ENCODE measurements around the gene GALNT14. TPM values are rescaled to one million over a fixed set of nuclear protein-coding genes. Genes with fewer than 3 reads are reported as not detected.

The GALNT14 gene
- total and polyA plus RNA-seq, 4 experiments from 2014 or later: 0.32 TPM; not detected in 3

DNA sequence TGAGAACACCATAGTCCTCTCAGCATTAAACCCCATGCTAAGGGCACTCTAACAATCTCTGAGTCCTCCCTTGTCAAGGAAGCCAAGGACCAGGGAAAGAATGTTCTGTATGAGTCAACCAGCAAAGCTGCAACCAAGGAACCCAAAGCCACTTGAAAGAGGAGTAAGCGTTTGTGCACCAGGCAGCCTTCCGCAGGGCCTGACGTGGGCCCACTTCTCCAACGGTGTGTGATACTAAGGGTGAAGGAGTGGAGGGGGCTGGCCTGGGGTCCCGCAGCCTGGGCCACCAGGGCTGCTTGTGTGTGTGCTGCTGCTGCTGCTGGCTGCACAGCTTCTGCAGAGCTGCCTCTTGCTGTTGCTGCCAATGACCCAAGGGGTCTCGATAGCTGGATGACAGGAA, 30.1 kb upstream of the GALNT14 start:
- Mint-ChIP-seq H3K4me3 (no peak overlapping the region), H3K27me3 (peaks cover 0 to 3% of the 10 kb centered on the region in 2 donors), H3K36me3 (no peaks in the 10 kb centered on the region), H3K4me1 (peaks cover 0 to 5% (median 2%) of the 10 kb centered on the region in 4 donors), H3K27ac (no peak overlapping the region), H3K9me3 (no peaks in the 10 kb centered on the region)
- Histone ChIP-seq H3K4me3 (ENCODE audit: low read length in 2 of 2) (no peak overlapping the region), H3K27ac (ENCODE audit: low read depth, low read length) (no peak overlapping the region), H3K9me3 (ENCODE audit: control insufficient read depth in 1 of 2, low read length in 2 of 2) (no peaks in the 10 kb centered on the region), H3K4me1 (ENCODE audit: insufficient read depth, low read length) (no peaks in the 10 kb centered on the region), H3K36me3 (ENCODE audit: insufficient read depth, low read length) (no peaks in the 10 kb centered on the region), H3K27me3 (ENCODE audit: insufficient read depth, low read length) (no peaks in the 10 kb centered on the region)
- ChIA-PET POLR2A (ENCODE audit: partially characterized antibody) (no interaction called here), CTCF (ENCODE audit: partially characterized antibody) (interaction anchor here (0.8 to 4.5 kb wide), 8 partner anchors 10 to 455 kb away, joined by 3 to 80 read pairs (median 3); no protein-coding TSS in a partner anchor)
- intact Hi-C loops (cut with micrococcal nuclease): no loop called here
- DNase-seq: no peak

DNA sequence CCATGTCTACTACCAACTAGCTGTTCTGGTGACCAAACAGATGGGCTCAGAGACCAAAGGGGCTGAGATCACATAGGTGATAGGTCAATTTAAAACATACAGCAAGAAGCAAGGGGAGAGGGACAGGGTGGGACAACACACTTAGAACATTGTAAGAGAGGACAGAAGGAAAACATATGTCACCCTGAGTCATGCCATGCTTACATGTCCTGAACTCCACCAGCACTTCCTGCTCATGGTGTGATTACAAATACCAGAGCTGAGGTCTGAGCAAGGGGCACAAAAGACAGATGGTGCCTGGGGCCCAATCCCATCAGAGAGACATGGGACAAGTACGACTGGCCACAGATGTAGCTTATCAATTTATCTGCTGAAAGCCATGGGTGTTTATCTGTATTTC, 28.7 kb upstream of the GALNT14 start:
- Histone ChIP-seq H3K4me3 (ENCODE audit: low read length in 2 of 2) (no peak overlapping the region), H3K27me3 (ENCODE audit: insufficient read depth, low read length) (no peaks in the 10 kb centered on the region), H3K9me3 (ENCODE audit: control insufficient read depth in 1 of 2, low read length in 2 of 2) (no peaks in the 10 kb centered on the region), H3K4me1 (ENCODE audit: insufficient read depth, low read length) (no peaks in the 10 kb centered on the region), H3K36me3 (ENCODE audit: insufficient read depth, low read length) (no peaks in the 10 kb centered on the region), H3K27ac (ENCODE audit: low read depth, low read length) (no peak overlapping the region)
- peaks cover 0 to 5% (median 2%) of the 10 kb centered on the region in 4 donors for H3K4me1 Mint-ChIP-seq
- H3K27me3 Mint-ChIP-seq: peaks cover 0 to 3% of the 10 kb centered on the region in 2 donors
- intact Hi-C loops (cut with micrococcal nuclease): no loop called here
- DNase-seq: no peak
- POLR2A ChIA-PET (ENCODE audit: partially characterized antibody): no interaction called here
- H3K9me3 Mint-ChIP-seq: no peaks in the 10 kb centered on the region
- no peak overlapping the region for H3K4me3 Mint-ChIP-seq
- no peak overlapping the region for H3K27ac Mint-ChIP-seq
- CTCF ChIA-PET (ENCODE audit: partially characterized antibody): interaction anchor here (0.9 to 3.3 kb wide), 5 partner anchors 16 to 1002 kb away, joined by 3 to 12 read pairs (median 8); no protein-coding TSS in a partner anchor
- H3K36me3 Mint-ChIP-seq: no peaks in the 10 kb centered on the region

DNA sequence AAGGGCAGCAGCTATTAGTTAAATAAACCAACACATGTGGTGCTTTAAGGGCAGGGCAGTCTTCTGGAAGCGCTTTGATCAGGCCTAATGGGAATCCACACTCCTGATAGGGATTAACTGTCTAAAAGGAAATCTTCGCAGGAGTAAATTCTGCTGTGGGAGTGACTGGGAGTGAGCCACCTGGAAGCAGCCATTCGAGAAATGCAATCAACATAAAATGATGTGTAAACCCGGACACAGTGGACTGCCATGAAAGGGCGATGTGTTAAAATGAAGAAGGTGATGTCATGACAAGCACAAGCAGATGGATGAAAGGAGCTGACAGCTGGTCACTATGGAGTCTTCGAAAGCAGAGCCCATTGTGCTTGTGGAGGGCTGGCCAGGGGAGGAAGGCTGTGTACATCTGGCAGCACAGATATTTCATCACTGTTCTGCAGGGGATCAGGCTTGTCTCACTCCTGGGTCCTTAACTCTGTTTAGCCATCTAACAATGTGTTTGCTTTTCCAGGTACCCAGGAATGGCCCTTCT, 24.8 kb upstream of the GALNT14 start:
- Mint-ChIP-seq H3K4me3 (no peak overlapping the region), H3K36me3 (no peaks in the 10 kb centered on the region), H3K4me1 (peaks cover 0 to 5% (median 2%) of the 10 kb centered on the region in 4 donors), H3K27me3 (peaks cover 0 to 3% of the 10 kb centered on the region in 2 donors), H3K9me3 (no peaks in the 10 kb centered on the region), H3K27ac (no peak overlapping the region)
- intact Hi-C loops (cut with micrococcal nuclease): no loop called here
- H3K9me3 ChIP-seq (ENCODE audit: control insufficient read depth in 1 of 2, low read length in 2 of 2): no peaks in the 10 kb centered on the region
- no peaks in the 10 kb centered on the region for H3K27me3 ChIP-seq (ENCODE audit: insufficient read depth, low read length)
- no peak for DNase-seq
- no peaks in the 10 kb centered on the region for H3K4me1 ChIP-seq (ENCODE audit: insufficient read depth, low read length)
- no peaks in the 10 kb centered on the region for H3K36me3 ChIP-seq (ENCODE audit: insufficient read depth, low read length)
- H3K4me3 ChIP-seq (ENCODE audit: low read length in 2 of 2): no peak overlapping the region
- CTCF ChIA-PET (ENCODE audit: partially characterized antibody): interaction anchor here (0.9 to 1.4 kb wide), 3 partner anchors 12 to 171 kb away, joined by 3 read pairs; no protein-coding TSS in a partner anchor
- H3K27ac ChIP-seq (ENCODE audit: low read depth, low read length): no peak overlapping the region
- POLR2A ChIA-PET (ENCODE audit: partially characterized antibody): no interaction called here

DNA sequence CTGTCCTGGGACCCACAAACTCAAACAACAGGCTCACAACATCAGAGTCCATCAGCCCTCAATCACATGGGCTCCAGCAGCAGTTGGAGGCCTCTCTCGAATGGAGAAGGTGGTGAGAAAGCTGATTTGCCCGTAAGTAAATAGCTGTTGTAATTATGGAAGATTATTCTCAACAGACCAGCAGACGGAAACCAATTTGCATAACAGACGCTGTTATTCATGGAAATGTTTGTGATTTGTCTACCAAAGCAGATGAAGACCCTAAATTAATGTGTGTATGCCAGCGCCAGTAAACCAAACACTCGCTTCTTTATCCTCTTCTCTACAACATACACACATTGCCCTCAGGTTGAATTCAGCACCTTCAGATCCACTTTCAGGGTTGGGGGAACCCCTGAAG, 23.4 kb upstream of the GALNT14 start:
- no peak overlapping the region for H3K27ac Mint-ChIP-seq
- intact Hi-C loops (cut with micrococcal nuclease): no loop called here
- no peaks in the 10 kb centered on the region for H3K27me3 ChIP-seq (ENCODE audit: insufficient read depth, low read length)
- POLR2A ChIA-PET (ENCODE audit: partially characterized antibody): no interaction called here
- peaks cover 3 to 7% of the 10 kb centered on the region in 2 donors for H3K27me3 Mint-ChIP-seq
- no peak for DNase-seq
- H3K4me1 ChIP-seq (ENCODE audit: insufficient read depth, low read length): no peaks in the 10 kb centered on the region
- H3K4me1 Mint-ChIP-seq: peaks cover 0 to 5% (median 2%) of the 10 kb centered on the region in 4 donors
- H3K27ac ChIP-seq (ENCODE audit: low read depth, low read length): no peak overlapping the region
- CTCF ChIA-PET (ENCODE audit: partially characterized antibody): interaction anchor here (1.4 kb wide), 1 partner anchor 172 kb away, joined by 3 read pairs; no protein-coding TSS in a partner anchor
- H3K9me3 ChIP-seq (ENCODE audit: control insufficient read depth in 1 of 2, low read length in 2 of 2): no peaks in the 10 kb centered on the region
- no peaks in the 10 kb centered on the region for H3K36me3 Mint-ChIP-seq
- H3K9me3 Mint-ChIP-seq: no peaks in the 10 kb centered on the region
- no peak overlapping the region for H3K4me3 Mint-ChIP-seq
- H3K36me3 ChIP-seq (ENCODE audit: insufficient read depth, low read length): no peaks in the 10 kb centered on the region
- H3K4me3 ChIP-seq (ENCODE audit: low read length in 2 of 2): no peak overlapping the region

DNA sequence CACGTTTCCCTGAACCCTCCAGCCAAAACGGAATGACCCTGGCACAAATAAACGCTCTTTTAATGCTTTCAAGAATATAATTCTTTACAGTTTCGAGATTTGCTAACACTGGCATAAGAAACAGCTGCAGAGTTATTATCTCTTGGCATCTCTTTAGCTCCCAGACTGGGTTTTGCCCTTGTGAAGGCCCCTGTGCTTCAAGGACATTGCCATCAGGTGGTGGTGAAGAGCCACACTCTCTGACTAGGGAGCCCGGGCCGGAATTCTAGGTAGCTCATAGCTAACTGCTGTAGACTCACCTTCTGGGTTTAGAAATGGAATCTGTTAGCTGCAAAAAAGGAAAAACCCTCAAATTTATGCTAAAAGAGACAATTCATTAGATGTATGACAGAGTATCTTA, 13.3 kb upstream of the GALNT14 start:
- H3K36me3 Mint-ChIP-seq: no peaks in the 10 kb centered on the region

DNA sequence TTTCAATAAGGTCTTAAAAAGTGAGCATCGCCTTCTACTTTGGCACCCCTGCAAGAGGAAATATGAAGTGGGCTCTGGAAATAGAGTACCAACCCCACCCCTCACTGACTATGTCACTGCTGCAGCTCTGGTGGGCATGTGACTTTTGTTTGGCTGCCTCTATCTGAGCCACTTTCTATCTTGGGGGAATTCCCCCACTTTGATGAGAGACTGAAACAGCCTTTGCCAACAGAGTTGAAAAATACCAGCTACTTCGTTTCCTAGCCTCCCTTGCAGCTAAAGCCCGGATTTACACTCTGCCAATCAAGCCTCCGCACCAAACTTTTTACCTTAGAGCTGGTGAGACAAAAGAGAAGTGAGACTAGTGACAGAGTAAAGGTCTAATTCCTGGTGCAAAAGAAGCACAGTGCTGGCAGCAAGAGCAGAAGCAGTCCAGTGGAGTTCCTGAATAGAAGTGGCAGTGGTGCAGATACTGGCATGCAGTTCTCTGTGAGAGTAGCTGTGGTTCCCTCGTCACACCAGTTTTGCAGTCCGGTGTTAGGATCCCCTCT, 12.0 kb upstream of the GALNT14 start:
- Histone ChIP-seq H3K27me3 (ENCODE audit: insufficient read depth, low read length) (no peaks in the 10 kb centered on the region), H3K27ac (ENCODE audit: low read depth, low read length) (no peak overlapping the region), H3K9me3 (ENCODE audit: control insufficient read depth in 1 of 2, low read length in 2 of 2) (no peaks in the 10 kb centered on the region), H3K4me3 (ENCODE audit: low read length in 2 of 2) (no peak overlapping the region), H3K4me1 (ENCODE audit: insufficient read depth, low read length) (no peaks in the 10 kb centered on the region), H3K36me3 (ENCODE audit: insufficient read depth, low read length) (no peaks in the 10 kb centered on the region)
- DNase-seq: no peak
- CTCF ChIA-PET (ENCODE audit: partially characterized antibody): interaction anchor here (0.7 to 3.1 kb wide), 6 partner anchors 8 to 179 kb away, joined by 3 to 18 read pairs (median 6); no protein-coding TSS in a partner anchor
- Mint-ChIP-seq H3K4me1 (no peaks in the 10 kb centered on the region), H3K27me3 (peaks cover 8 to 11% of the 10 kb centered on the region in 2 donors), H3K27ac (no peak overlapping the region), H3K9me3 (peaks cover 0 to 3% (median 0%) of the 10 kb centered on the region in 8 donors), H3K4me3 (no peak overlapping the region), H3K36me3 (no peaks in the 10 kb centered on the region)
- intact Hi-C loops (cut with micrococcal nuclease): no loop called here
- POLR2A ChIA-PET (ENCODE audit: partially characterized antibody): interaction anchor here (0.9 kb wide), 1 partner anchor 13 kb away, joined by 3 read pairs; the partner anchor contains the start of gene GALNT14

More for the DNA sequence above, 13.3 kb upstream of the GALNT14 start:
- Mint-ChIP-seq H3K4me1 (no peaks in the 10 kb centered on the region), H3K9me3 (peaks cover 0 to 2% (median 0%) of the 10 kb centered on the region in 8 donors), H3K27me3 (peaks cover 8 to 11% of the 10 kb centered on the region in 2 donors), H3K27ac (no peak overlapping the region), H3K4me3 (no peak overlapping the region)
- H3K27me3 ChIP-seq (ENCODE audit: insufficient read depth, low read length): no peaks in the 10 kb centered on the region
- ChIA-PET CTCF (ENCODE audit: partially characterized antibody) (interaction anchor here (1.4 to 3.1 kb wide), 4 partner anchors 9 to 19 kb away, joined by 3 to 18 read pairs (median 8); no protein-coding TSS in a partner anchor), POLR2A (ENCODE audit: partially characterized antibody) (no interaction called here)
- H3K9me3 ChIP-seq (ENCODE audit: control insufficient read depth in 1 of 2, low read length in 2 of 2): no peaks in the 10 kb centered on the region
- no peak for DNase-seq
- no peak overlapping the region for H3K27ac ChIP-seq (ENCODE audit: low read depth, low read length)
- intact Hi-C loops (cut with micrococcal nuclease): no loop called here
- H3K36me3 ChIP-seq (ENCODE audit: insufficient read depth, low read length): no peaks in the 10 kb centered on the region
- H3K4me3 ChIP-seq (ENCODE audit: low read length in 2 of 2): no peak overlapping the region
- H3K4me1 ChIP-seq (ENCODE audit: insufficient read depth, low read length): no peaks in the 10 kb centered on the region

DNA sequence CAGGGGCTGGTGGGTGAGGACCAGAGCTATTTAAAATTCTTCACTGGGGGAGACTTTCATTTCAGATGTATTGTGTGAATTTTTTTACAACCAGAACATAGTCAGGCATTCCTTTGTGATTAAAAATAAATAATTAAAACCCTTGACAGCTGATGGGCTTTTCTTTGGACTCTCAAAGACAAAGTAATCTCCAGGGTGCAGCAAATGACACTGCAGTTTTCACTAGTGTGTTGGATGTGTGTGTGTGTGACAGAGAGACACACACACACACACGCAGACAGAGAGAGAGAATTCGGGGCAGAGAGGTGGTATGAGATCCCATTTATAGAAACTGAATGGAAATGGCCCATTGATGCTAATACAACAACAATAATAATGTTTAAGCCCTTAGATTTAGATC, 10.3 kb upstream of the GALNT14 start:
- DNase-seq: no peak
- no peaks in the 10 kb centered on the region for H3K4me1 ChIP-seq (ENCODE audit: insufficient read depth, low read length)
- no peak overlapping the region for H3K4me3 ChIP-seq (ENCODE audit: low read length in 2 of 2)
- H3K27ac Mint-ChIP-seq: no peak overlapping the region
- H3K4me3 Mint-ChIP-seq: no peak overlapping the region
- no peaks in the 10 kb centered on the region for H3K9me3 ChIP-seq (ENCODE audit: control insufficient read depth in 1 of 2, low read length in 2 of 2)
- POLR2A ChIA-PET (ENCODE audit: partially characterized antibody): no interaction called here
- no peak overlapping the region for H3K27ac ChIP-seq (ENCODE audit: low read depth, low read length)
- no peaks in the 10 kb centered on the region for H3K4me1 Mint-ChIP-seq
- H3K27me3 ChIP-seq (ENCODE audit: insufficient read depth, low read length): no peaks in the 10 kb centered on the region
- peaks cover 0 to 3% (median 0%) of the 10 kb centered on the region in 8 donors for H3K9me3 Mint-ChIP-seq
- CTCF ChIA-PET (ENCODE audit: partially characterized antibody): no interaction called here
- intact Hi-C loops (cut with micrococcal nuclease): no loop called here
- H3K27me3 Mint-ChIP-seq: peaks cover 10 to 12% of the 10 kb centered on the region in 2 donors
- H3K36me3 Mint-ChIP-seq: no peaks in the 10 kb centered on the region
- no peaks in the 10 kb centered on the region for H3K36me3 ChIP-seq (ENCODE audit: insufficient read depth, low read length)
